NCI-H2227 (cell line): Measurements from ENCODE around the gene CNNM3.
"Not testable (repeated sequence)": the region's sequence is repeated elsewhere in the genome, so short reads cannot be mapped to it uniquely, and the experiment has no call there.

Experiments used
- DNase-seq: peaks from one replicate; lab custom pipeline; 2025; ENCODE audit not compliant: unreplicated experiment; lab: John Stamatoyannopoulos, UW

CNNM3 gene

DNA sequence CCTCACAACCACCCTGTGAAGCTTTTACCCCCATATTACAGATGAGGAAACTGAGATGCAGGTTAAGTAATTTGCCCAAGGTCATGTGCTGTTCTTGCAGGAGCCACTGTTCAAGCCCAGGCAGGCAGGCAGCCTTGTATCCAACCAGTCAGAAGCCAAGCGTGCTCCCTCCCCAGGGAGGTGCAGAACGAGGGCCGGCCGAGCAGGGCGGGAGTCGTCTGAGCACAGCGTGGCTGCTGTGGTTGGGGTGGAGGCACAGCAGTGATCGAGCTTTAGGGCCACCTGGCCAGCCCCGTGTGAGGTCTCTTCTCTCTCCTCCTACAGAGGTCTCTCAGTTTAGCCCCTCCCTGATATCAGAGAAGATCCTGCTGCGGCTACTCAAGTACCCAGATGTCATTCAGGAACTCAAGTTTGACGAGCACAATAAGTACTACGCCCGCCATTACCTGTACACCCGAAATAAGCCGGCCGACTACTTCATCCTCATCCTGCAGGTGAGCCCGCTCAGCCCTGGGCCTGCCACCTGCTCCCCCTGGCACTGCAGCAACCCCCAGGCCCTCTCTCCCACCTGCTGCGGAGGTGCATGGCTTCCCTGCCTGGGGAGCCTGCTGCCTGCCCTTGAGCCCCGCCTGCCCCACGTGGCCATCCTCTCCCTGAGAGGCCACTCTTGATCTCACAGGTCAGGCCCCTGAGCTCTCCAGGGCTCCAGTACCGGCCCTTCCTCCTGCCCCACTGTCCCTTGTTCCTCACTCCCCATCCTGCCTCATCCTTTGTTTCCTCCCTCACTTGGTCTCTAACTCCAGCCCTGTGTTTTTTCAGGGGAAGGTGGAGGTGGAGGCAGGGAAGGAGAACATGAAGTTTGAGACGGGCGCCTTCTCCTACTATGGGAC lies 17.1 kb upstream of the CNNM3 start:
- no peak for DNase-seq

DNA sequence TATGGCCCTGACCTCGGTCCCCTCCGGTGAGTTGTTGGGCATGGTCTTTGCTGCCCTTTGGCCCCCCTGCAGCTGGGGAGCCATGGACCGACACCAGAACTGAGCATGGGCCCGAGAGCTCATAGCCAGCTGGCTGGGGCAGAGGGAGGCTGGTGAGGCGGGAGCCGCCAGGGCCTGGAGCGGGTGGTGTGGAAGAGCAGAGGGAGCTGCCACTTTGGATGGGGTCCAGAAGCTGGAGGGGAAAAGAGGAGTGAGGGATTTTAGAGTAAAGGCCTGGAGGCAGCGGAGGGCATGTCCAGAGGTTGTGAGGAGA lies 16.5 kb upstream of the CNNM3 start:
- no peak for DNase-seq

- no peak for DNase-seq
Observed at GRCh38 chr2:96800061-96801004, 15.7 kb upstream of the CNNM3 start.

- peak; percentile 79 for DNase-seq
Observed at GRCh38 chr2:96801005-96801785, 14.9 kb upstream of the CNNM3 start.

DNA sequence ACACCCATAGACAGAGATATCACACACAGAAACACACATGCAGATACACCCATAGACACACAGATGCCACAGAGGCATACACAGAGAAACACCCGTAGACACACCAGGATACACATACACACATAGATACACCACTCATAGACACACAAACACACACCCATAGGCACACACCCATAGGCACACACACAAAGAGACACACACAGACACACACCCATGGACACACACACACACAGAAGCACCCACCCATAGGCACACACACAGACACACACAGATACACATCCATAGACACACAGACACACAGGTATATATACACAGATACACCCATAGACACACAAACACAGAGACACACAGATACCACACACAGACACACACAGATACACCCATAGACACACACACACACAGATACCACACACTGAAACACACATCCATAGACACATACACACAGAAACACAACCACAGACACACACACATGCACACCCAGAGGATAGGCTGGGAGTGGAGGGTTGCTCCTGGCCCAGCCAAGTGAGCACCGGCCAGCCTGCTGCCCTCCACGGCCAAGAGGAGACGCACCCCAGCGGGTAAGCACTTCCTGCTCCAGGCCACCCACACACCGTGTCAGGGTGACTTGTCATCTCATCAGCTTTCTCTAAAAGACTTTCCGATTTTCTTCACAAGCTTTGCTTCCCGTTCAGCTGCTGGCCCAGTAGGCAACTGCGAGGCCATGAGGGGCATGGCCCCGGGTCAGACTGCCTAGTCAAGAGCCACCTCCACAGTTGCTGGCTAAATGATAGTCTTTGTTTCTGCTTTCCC lies 14.1 kb upstream of the CNNM3 start:
- no peak for DNase-seq

DNA sequence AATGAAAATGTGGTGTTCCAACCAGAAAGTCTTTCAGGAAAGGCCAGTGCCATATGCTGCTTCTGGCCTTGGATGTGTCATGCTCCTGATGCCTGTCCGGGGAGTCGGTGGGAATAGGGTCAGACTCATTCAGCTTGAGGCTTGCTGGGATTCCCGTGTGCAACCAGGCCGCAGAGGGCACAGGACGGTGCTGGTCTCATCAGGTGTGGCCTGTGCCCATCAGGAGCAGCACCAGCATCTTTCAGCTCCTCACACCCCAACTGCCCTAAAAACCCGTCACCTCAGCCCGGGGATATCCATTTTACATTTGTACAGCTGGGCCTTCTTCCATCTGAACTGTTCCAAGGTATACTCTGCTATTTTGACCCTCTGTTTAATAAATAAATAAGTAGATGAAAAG lies 13.3 kb upstream of the CNNM3 start:
- no peak for DNase-seq

DNA sequence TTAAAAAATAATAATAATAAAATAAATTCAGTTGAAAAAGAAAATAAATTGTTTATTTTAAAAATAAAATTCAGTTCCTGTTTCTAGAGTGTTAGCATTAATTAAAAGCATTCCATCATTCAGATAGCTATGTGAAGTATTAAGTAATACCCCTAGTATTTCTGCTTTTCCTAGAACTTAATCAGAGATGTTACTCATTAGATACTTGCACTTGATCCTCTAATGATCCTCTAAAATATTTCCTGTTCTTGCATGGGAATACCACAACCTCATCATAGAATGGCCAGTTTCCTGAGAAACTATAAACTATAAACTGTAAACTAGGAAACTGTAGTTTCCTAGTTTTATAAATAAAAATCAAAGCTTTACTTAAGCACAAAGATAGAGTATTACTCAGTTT lies 11.1 kb upstream of the CNNM3 start:
- DNase-seq: no peak

- not testable (repeated sequence) for DNase-seq
Observed at GRCh38 chr2:96805946-96806345, 10.1 kb upstream of the CNNM3 start.

DNA sequence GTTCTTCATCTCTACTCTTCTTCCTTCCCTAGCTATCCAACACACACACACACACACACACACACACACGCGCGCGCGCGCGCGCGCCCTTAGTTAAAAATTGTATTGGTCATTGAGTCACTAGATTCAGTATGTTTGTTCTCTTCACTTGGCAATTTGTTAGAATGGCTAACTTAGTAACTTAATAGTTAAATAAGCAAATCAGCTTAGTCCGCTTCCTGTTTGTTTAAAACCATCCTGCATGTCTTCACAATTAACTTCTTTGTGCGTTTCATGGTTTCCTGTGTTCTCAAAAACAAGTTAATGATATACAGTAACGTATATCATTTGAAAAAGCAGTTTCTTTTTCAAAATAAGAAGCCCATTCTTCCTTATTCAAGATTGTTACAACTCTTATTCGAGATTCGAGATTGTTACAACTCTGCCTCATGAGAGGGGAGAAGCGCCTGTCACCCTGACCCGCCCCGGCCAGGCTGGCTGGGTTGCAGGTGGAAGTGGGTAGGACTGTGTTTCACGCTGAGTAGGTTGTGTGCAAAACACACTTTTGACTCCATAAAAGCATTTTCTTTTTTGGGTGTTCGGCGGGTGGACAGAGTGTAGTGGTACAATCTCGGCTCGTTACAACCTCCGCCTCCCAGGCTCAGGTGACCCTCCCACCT lies 9.5 kb upstream of the CNNM3 start:
- DNase-seq: no peak

DNA sequence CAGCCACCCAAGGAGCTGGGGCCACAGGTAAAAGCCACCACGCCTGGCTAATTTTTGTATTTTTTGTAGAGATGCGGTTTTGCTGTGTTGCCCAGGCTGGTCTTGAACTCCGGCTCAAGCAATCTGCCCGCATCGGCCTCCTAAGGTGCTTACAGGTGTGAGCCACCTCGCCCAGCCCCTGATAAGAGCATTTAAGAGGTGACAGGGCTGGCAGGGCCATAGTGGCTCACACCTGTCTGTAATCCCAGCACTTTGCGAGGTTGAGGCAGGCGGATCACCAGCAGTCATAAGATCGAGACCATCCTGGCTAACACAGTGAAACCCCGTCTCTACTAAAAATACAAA lies 9.0 kb upstream of the CNNM3 start:
- DNase-seq: no peak

- DNase-seq: no peak
Observed at GRCh38 chr2:96808176-96808837, 7.8 kb upstream of the CNNM3 start.

- no peak for DNase-seq
Observed at GRCh38 chr2:96809216-96809882, 6.7 kb upstream of the CNNM3 start.

GRCh38 chr2:96809951-96810782 lies 5.9 kb upstream of the CNNM3 start:
- DNase-seq: no peak

GRCh38 chr2:96810783-96811192 lies 5.3 kb upstream of the CNNM3 start:
- DNase-seq: no peak

GRCh38 chr2:96811917-96812316 lies 4.2 kb upstream of the CNNM3 start:
- DNase-seq: no peak

- DNase-seq: no peak
Observed at GRCh38 chr2:96813656-96814055, 2.4 kb upstream of the CNNM3 start.

DNA sequence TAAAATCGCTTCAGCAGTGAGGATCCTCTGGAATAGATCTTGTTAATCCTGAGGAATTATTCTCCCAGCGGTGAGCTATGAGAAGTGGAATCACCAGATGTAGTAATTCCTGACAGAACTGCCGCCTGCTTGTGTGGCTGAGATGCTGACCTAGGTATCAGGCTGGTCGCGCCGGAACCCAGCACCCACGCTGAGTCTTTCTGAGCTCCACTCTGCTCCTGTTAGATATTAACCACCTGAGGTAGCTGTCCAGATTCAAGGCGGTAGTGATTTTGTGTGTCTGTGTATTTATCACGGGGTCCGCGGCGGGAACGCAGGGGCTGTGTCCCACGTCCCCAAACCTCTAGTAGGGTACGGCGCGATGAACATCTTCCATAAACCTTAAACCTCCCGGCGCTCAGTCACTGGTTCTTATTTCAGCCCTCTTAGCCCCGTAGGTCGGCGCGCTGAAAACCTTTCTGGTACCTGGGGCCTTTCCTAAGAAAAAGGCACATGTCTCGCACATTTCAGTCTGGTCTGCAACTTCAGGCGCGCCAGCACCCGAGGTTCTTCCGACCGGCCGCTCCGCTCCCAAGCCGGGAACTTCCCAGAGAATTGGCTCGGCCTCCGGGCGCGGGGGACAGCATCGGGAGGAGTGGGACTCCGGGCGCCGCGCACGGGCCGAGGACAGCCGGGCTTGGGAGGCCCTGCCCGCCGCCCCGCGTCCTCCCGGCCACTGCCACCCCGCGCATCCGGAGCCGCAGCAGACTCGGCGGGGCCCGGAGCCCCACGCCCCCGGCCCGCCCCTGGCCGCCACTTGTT lies 542 bp upstream of the CNNM3 start:
- DNase-seq: peak; percentile 41
